Glomerular endothelial cell (primary cell): ENCODE measurements around the gene OLA1. TPM values are rescaled to one million over a fixed set of nuclear protein-coding genes. Genes with fewer than 3 reads are reported as not detected.

Experiments used
- DNase-seq: peaks from one replicate; pipeline ENCODE4 v3.0.0-alpha.2; 2011; ENCODE audit warnings: low read depth, low spot score; ENCODE audit errors: extremely low read depth
- total RNA-seq: library from RNA; depleted of rRNA; stranded (reverse); fragments of >200 nt; gene quantifications from 2 replicates; pipeline ENCODE4 v1.2.3, GENCODE V29; 2015

Gene OLA1
- total RNA-seq, 1 donor from 2014 or later = 93.5 TPM

- no peak for DNase-seq
Measured at GRCh38 chr2:174224665-174225288, 23.6 kb downstream of the OLA1 start.

GRCh38 chr2:174224125-174224524 lies 24.2 kb downstream of the OLA1 start:
- no peak for DNase-seq

GRCh38 chr2:174223388-174223787 lies 24.9 kb downstream of the OLA1 start:
- no peak for DNase-seq

GRCh38 chr2:174222154-174222553 lies 26.2 kb downstream of the OLA1 start:
- no peak for DNase-seq

- no peak for DNase-seq
Measured at GRCh38 chr2:174219321-174219720, 29.0 kb downstream of the OLA1 start.

DNA sequence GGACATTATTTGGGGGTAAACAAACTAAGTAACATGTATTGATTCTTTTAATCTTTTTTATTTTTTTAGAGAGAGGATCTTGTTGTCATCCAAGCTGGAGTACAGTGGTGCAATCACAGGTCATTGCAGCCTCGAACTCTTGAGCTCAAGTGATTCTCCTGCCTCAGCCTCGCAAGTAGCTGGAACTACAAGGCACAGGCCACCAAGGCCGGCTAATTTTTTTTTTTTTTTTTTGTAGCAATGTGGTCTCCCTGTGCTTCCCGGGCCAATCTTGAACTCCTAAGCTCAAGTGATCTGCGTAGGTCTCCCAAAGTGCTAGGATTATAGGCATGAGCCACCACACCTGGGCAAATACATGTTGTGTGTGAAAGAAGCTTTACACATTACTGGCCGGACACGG lies 29.6 kb downstream of the OLA1 start:
- DNase-seq = no peak

DNA sequence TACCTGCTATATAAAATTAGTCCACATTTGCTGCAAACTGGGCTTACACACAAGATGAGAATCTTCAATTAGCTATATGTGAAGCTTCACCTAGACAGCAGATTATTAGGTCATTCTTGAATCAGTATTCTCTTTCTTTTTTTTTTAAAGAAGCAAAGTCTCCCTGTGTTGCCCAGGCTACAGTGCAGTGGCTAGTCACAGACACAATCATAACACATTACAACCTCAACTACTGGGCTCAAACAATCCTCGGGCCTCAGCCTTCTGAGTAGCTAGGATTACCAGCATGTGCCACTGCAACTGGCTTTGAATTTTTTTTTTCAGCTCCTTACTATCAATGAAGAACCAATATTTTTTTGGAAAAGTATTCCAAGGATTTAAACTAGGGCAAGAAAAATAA lies 30.5 kb downstream of the OLA1 start:
- DNase-seq = no peak

- DNase-seq = no peak
Measured at GRCh38 chr2:174211954-174212353, 36.4 kb downstream of the OLA1 start.

DNA sequence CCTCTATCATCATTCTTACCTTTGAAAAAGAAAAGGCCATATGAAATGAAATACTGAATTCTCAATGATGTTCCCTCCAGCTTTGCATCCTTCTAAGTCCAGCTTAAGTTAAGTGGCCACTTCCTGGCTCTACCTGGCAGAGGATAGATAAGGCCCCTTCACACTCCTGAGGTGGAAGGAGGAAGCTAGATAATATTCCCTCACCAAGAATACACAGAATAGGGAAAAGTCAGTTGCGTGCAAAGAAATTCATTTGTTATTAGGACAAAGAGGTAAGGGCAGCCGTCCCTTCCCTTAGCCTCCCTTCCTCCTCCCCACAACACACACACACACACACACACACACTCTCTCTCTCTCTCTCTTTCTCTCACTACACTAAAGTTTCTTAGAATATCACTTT lies 37.5 kb downstream of the OLA1 start:
- DNase-seq = no peak

DNA sequence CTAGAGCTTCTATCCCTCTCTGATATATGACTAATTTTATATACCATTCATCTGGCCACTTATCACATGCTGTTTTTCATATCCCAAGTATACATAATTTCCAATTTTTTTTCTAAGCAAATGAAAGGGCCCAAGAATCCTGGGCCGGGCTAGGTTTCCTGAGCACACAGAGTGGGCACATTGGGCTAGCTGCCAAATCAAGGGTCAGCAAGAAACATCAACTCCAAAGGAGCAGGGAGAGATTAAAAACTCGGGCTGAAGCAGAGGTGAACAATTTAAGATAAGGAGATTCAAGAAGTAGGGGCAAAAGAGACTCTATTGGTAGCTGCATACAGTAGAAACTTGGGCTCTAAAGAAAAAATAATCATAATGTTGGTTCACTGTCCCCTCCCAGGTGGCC lies 39.0 kb downstream of the OLA1 start:
- no peak for DNase-seq

GRCh38 chr2:174208026-174208425 lies 40.3 kb downstream of the OLA1 start:
- DNase-seq = no peak

GRCh38 chr2:174205562-174205961 lies 42.8 kb downstream of the OLA1 start:
- DNase-seq = no peak

DNA sequence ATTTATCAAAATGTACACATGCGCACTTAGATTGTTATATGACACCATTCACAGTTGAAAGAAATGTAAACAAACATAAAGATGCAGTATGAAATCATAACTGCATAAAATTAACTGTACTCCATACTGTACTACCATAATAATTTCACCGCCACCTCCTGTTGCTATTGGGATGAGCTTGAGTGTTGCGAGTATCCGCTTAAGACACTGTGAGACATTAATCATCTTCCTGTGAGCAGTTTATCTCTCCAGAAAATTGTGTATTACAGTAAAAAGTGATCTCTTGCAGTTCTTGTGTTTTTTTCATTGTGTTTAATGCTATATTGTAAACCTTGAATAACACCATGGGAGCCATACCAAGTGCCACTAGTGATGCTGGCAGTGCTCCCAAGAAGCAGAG lies 46.1 kb downstream of the OLA1 start:
- DNase-seq = no peak

GRCh38 chr2:174198846-174199564 lies 49.3 kb downstream of the OLA1 start:
- DNase-seq = no peak

GRCh38 chr2:174195253-174195652 lies 53.1 kb downstream of the OLA1 start:
- DNase-seq = no peak

- no peak for DNase-seq
Measured at GRCh38 chr2:174193737-174194136, 54.6 kb downstream of the OLA1 start.

DNA sequence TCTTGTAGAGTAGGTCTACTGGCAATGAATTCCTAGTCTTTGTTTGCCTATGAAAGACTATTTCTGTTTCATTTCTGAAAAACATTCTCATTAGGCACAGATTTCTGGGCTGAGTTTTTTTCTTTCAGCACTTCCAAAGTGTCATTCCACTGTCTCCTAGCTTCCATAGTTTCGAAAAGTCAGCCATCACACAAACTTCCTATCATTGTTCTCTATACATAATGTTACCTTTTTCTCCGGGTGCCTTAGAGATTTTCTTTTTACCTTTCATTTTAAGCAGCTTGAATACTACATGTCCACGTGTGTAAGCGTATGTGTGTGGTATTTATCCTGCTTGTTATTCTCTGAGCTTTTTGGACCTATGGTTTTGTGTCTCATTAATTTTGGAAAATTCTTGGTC lies 55.7 kb downstream of the OLA1 start:
- no peak for DNase-seq

DNA sequence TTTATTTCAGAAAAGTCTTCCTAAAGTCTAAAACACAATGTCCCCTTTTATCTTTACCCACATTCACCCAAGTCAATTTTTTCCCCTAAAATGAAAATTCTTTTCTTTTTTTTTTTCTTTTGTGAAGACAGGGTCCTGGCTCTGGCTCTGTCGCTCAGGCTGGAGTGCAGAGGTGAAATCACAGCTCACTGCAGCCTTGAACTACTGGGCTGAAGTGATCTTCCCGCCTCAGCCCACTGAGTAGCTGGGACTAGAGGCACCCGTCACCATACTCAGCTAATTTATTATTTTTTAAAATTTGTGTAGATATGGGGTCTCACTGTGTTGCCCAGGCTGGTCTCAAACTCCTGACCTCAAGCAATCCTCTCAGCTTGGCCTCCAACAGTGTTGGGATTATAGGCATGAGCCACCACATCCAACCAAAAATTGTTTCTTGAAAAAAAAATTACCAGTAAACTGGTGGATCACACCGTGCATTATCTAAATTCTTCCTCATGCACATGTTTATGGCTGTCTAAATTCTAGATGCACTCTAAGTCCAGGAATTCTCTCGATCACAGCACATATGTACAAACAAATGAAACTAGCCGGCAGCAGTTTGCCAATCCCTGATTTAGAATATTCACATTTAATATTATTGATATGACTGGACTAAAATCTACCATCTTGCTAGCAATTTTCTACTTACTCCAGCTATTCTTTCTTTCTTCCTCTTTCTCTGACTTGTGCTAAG lies 56.8 kb downstream of the OLA1 start:
- DNase-seq = no peak

- no peak for DNase-seq
Measured at GRCh38 chr2:174184915-174185314, 63.4 kb downstream of the OLA1 start.

DNA sequence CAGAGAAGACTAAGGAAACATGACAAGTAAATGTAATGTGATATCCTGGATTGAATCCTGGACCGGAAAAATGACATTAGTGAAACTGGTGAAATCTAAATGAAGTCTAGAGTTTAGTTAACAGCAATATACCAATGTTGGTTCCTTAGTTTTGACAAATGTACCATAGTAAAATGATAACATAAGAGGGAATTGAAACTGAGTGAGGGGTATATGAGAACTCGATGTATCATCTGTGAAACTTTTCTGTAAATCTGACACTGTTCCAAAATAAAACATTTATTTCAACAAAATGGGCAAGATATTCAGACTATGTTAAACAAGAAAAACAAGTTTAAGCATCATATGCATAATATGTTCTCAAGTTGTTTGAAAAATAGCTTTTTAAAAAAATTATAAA lies 63.8 kb downstream of the OLA1 start:
- no peak for DNase-seq

- DNase-seq = no peak
Measured at GRCh38 chr2:174183076-174183475, 65.3 kb downstream of the OLA1 start.

- DNase-seq = no peak
Measured at GRCh38 chr2:174181368-174181767, 67.0 kb downstream of the OLA1 start.
